ENCODE results near the gene EXOC3.
"Not testable (repeated sequence)": the region's sequence is repeated elsewhere in the genome, so short reads cannot be mapped to it uniquely, and the experiment has no call there.

Gene EXOC3

DNA sequence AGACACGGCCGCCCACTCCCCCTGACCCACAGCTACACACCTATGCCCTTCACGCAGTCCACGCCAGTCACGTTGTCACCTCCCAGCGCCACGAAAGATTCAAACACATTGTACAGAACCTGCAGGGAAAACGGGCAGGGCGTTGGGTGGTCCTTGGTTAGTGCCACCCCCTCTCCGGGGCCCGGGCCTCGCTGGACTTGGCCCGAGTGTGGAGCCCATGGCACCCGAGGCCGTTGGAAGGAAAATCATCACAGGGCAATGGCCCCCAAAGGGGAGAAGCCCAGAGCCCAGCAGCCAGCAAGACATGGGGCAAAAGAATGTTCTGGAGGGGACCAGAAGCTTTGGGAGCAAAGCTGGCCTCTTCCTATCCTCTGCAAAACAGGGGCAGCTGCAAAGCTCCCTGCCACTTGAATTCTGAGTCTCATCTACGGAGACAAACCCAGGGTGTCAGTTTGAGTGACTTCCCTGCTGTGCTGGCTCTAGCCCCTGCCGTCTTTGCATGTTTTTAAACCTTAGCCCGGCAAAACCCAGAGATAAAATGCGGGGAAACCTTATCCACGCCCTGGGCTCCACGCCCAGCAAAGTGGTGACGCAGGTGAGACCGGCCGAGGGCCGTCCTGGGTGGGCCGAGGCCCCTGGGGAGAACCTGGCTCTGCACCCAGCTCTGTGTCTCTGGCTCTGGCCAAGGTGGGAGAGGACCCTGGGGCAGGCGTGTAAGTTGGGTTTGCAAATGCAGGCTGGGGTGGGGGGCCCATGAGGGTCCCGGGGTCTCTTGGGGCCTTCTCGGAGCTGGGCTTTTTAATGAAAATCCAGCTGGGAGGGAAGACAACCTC, 42.4 kb downstream of the EXOC3 start:
- DNase-seq (ENCODE audit: insufficient read length, low spot score) (no peak), FAIRE-seq (no peak)
- no peak for TF ChIP-seq POLR2A (IDR thresholded peaks at IDR 0.05; ENCODE audit: low read depth, low read length)

DNA sequence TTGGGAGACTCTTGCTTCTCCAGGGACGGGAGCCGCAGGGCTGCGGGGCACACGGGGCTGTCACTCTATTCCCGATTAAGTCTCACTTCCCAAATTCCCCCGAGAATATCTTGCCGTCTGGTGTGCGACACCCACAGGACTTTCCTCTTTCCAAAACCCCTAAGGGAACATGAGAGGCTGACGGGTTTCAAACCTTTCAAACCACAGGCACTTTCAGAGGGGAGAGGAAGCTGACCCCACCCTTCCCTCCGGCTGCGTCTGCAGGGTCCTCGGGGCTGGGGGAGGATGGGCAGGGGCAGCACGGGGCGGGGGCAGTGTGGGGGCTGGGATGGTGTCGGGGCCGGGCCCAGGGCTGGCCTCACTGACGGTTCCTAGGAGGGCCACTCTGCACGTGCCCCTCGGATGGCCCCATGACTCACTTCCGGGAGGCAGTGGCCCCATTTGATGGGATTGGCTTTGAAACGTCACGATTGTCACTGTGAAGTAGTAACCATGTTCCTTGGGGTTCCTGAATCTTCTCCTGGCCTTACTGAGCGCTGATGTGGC, 43.0 kb downstream of the EXOC3 start:
- DNase-seq (ENCODE audit: insufficient read length, low spot score), result no peak
- TF ChIP-seq POLR2A (IDR thresholded peaks at IDR 0.05; ENCODE audit: low read depth, low read length), result no peak
- FAIRE-seq, result no peak

- FAIRE-seq, result not testable (repeated sequence)
Measured at GRCh38 chr5:486597-486996, 43.6 kb downstream of the EXOC3 start.

DNA sequence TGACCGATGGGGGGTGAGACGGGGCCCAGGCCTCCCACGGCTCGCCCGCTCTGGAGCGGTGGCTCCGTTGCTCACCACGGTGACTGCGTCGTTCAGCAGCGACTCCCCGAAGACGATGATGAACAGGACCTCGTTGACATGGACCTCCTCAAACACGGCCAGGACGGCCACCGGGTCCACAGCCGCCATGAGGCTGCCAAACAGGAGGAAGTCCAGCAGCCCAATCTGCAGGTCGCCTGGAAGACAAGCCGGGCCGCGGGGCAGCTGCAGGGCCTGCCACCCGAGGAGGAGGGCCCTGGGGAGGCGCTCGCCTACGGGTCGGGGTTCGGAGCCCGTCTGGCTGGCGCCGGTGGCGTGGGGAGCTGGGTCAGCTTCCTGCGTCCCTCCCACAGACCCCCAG, 45.3 kb downstream of the EXOC3 start:
- TF ChIP-seq POLR2A (IDR thresholded peaks at IDR 0.05; ENCODE audit: low read depth, low read length), result no peak
- FAIRE-seq (no peak), DNase-seq (ENCODE audit: insufficient read length, low spot score) (no peak)

More at GRCh38 chr5:486597-486996, 43.6 kb downstream of the EXOC3 start:
- DNase-seq (ENCODE audit: insufficient read length, low spot score), result not testable (repeated sequence)

- no peak for TF ChIP-seq POLR2A (IDR thresholded peaks at IDR 0.05; ENCODE audit: low read depth, low read length)
- FAIRE-seq (no peak), DNase-seq (ENCODE audit: insufficient read length, low spot score) (no peak)
Measured at GRCh38 chr5:488744-489688, 46.0 kb downstream of the EXOC3 start.

DNA sequence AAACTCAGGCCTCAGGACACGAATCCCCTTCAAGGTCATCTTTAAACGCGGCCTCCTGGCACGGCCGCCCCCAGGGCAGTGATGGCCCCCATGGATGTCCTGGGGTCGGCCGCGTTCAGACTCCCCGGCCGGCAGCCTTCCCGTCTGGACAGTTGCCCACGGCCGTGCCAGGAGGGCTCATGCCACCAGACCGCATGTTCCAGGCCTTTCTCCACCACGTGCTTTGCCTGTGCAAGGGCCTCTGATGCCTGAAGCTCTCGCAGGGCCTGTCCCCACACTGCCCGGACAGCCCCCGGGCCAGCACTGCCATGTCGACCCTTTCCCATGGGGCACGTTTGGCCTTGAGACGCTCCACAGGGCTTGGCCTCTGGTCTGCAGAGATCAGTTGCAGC, 46.7 kb downstream of the EXOC3 start:
- TF ChIP-seq POLR2A (IDR thresholded peaks at IDR 0.05; ENCODE audit: low read depth, low read length), result no peak
- FAIRE-seq, result no peak
- no peak for DNase-seq (ENCODE audit: insufficient read length, low spot score)

DNA sequence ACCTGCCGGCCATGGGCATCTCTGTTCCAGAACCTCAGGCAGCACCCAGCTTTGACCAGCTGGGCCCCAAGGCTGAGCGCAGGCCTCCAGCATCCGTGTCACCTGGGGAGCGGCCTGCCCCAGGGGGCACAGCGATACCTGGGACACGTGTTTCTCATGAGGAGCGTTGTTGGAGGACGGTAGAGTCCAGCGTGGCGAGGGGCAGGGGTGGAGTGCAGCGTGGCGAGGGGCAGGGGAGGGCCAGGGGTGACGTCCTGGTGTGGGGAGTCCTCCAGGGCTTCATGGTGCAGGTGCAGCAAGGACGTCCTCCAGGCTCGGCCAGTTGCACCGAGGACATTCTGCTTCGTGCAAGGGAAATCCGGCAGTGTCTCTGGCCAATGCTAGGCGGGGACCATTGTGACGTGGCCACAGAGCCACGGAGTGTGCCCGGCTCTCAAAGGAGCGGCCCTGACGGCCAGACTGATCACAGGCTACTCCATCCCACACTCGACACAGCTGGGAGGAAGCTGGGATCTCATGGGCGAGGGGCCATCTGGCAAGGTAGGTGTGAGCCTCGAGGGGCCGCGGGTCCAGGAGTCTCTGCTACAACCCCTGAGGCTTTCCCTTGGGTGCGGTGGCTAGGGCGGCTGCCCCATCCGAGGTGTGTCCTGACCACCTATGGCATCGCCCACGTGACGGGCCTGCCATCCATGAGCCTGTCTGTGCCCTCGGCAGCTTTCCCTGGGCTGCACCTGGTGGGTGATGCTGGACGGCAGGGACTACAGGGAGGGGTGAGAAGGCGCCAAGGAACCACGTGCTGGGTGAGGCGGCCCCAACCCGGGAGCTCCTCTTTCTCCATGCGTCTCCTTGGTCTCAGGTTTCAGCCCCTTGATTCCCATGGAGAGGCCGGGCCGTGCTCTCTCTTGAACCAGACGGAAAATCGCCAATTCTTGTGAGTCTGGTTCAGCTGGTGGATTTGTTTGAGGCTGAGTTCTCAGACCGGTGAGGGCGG, 47.4 kb downstream of the EXOC3 start:
- TF ChIP-seq POLR2A (IDR thresholded peaks at IDR 0.05; ENCODE audit: low read depth, low read length), result no peak
- FAIRE-seq (no peak), DNase-seq (ENCODE audit: insufficient read length, low spot score) (no peak)

DNA sequence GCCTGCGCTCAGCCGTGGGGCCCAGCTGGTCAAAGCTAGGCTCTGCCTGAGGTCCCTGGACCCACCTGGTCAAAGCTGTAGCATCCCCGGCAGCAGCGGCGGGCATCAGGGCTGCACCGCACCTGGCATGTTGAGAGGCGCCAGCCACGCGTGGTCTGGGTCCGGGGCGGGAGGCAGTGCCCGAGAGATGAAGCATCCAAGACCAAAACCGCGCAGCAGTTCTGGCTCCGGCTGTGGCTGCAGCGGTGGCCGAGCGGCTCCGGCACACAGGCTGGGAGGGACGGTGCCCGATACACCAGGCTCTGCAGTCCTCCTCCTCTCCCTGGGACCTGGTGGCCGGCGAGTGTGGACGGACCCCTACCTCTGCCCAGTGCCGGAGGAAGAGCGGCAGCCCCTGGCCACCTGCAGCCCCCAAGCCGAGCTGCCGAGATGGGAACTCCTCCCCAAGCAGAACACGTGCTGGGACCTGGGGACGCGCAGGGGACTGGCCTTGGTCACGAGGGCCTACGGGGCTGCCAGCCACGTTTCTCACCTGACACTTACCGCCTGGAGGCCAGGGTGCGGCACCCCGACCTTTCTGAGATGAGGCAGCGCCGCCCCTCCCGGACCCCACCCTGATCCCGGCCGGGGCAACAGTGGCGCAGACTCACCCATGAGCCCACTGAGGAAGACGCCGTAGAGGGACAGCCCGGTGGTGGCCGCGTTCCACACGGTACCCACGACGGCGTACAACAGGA, 48.3 kb downstream of the EXOC3 start:
- DNase-seq (ENCODE audit: insufficient read length, low spot score) (no peak), FAIRE-seq (no peak)
- no peak for TF ChIP-seq POLR2A (IDR thresholded peaks at IDR 0.05; ENCODE audit: low read depth, low read length)

- no peak for TF ChIP-seq POLR2A (IDR thresholded peaks at IDR 0.05; ENCODE audit: low read depth, low read length)
- DNase-seq (ENCODE audit: insufficient read length, low spot score), result no peak
- no peak for FAIRE-seq
Measured at GRCh38 chr5:491856-492155, 48.8 kb downstream of the EXOC3 start.

DNA sequence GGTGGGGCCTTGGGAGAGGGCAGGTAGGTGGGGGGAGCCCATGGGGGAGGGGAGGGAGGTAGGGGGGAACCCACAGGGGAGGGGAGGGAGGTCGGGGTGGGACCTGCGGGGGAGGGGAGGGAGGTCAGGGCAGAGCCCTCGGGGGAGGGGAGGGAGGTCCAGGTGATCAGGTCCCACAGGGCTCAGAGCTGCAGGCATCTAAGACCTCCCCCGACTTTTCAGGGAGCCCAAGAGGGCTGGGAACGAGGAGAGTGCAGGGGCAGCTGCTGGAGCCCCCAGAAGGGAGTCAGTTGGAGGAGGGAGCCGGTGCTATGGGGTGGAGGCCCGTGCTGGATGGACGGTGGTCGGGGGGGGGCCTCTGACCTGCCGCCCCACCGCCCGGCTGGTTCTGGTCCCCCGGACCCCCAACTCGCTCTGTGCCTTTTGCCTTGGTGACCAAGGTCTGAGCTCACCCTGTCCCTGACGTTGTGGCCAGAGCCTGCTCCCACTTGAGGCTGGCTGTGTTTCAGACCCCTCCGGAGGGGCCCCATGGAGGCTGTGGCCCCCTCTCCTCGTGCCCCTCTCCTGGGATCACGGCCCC, 49.4 kb downstream of the EXOC3 start:
- FAIRE-seq (no peak), DNase-seq (ENCODE audit: insufficient read length, low spot score) (no peak)
- TF ChIP-seq POLR2A (IDR thresholded peaks at IDR 0.05; ENCODE audit: low read depth, low read length), result no peak

DNA sequence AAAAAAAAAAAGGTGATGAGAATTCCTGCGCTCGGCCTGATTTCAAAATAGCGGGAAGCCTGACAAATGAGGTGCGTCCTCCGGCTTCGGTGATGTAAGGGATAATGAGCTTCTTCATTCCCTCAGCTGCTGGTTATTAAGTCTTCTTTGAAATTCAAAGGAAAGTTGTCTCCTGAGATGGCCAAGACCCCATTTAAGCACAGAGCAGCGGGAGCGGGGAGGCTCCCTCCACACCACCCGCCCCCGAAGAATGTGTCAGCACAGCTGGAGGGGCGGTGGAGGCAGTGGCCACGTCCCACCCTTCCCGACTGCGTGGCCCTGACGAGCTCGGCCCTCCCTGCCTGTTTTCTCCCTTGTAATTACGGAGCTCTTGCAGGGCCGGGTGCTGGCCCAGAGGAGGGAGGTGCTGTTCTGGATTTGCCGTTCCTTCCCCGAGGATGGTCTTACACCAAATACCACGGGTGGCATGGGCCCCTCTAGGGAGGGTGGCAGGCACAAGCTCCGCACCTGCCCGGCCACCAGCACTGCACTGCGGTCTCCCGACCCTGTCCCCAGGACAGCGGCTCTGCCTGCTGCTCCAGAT, 50.2 kb downstream of the EXOC3 start:
- FAIRE-seq, result no peak
- no peak for TF ChIP-seq POLR2A (IDR thresholded peaks at IDR 0.05; ENCODE audit: low read depth, low read length)
- no peak for DNase-seq (ENCODE audit: insufficient read length, low spot score)

- DNase-seq (ENCODE audit: insufficient read length, low spot score) (no peak), FAIRE-seq (no peak)
- no peak for TF ChIP-seq POLR2A (IDR thresholded peaks at IDR 0.05; ENCODE audit: low read depth, low read length)
Measured at GRCh38 chr5:493758-494157, 50.8 kb downstream of the EXOC3 start.
